HepG2 (cell line): ENCODE measurements around the gene DAB2IP. TPM values are rescaled to one million over a fixed set of nuclear protein-coding genes. Genes with fewer than 3 reads are reported as not detected.

Experiments used
- DMTF1 ChIP-seq: sonication (generic); formaldehyde crosslinking; IDR thresholded peaks from 2 replicates; pipeline ENCODE4 v1.4.0; 2020; ENCODE audit warnings: mild to moderate bottlenecking, missing genetic modification reagents
- EHMT2 ChIP-seq: fragments of 200-600 bp; sonication (generic); IDR thresholded peaks from 2 replicates; pipeline ENCODE4 v1.7.0; 2017; ENCODE audit warnings: antibody characterized with exemption, low read depth, low read length, borderline replicate concordance
- FOXK2 ChIP-seq: fragments of 450-650 bp; IDR thresholded peaks from 2 replicates; pipeline ENCODE4 v1.6.1; 2016
- IRF9 ChIP-seq: sonication (generic); formaldehyde crosslinking; IDR thresholded peaks from 2 replicates; pipeline ENCODE4 v1.8.0; 2022; ENCODE audit warnings: missing genetic modification reagents, mild to moderate bottlenecking, borderline replicate concordance
- LCORL ChIP-seq, 2 experiments: fragments of 450-650 bp in 1 of 2; sonication (generic) in 1 of 2; formaldehyde crosslinking in 1 of 2; IDR thresholded peaks; 2 replicates each; pipeline versions ENCODE4 v1.5.0 to v1.6.1; 2017 to 2020; ENCODE audit warnings: antibody characterized with exemption in 1 of 2, missing genetic modification reagents in 1 of 2
- PHF8 ChIP-seq: sonication (generic); formaldehyde crosslinking; IDR thresholded peaks from 2 replicates; pipeline ENCODE4 v1.5.0; 2020; ENCODE audit warnings: missing genetic modification reagents
- PPARG ChIP-seq: conservative IDR thresholded peaks from 2 replicates; pipeline ENCODE4 v1.6.1; 2016; ENCODE audit warnings: missing biosample characterization, missing genetic modification reagents
- PRDM4 ChIP-seq: sonication (generic); formaldehyde crosslinking; IDR thresholded peaks from 2 replicates; pipeline ENCODE4 v1.9.0; 2021; ENCODE audit warnings: missing genetic modification reagents, borderline replicate concordance
- REXO4 ChIP-seq: sonication (generic); formaldehyde crosslinking; IDR thresholded peaks from 2 replicates; pipeline ENCODE4 v1.8.0; 2022; ENCODE audit warnings: missing genetic modification reagents, mild to moderate bottlenecking, borderline replicate concordance
- XBP1 ChIP-seq: sonication (generic); formaldehyde crosslinking; IDR thresholded peaks from 2 replicates; pipeline ENCODE4 v1.5.0; 2020; ENCODE audit warnings: missing genetic modification reagents
- ZBTB33 ChIP-seq: sonication (generic); formaldehyde crosslinking; IDR thresholded peaks from 2 replicates; pipeline ENCODE4 v1.4.0; 2020; ENCODE audit warnings: missing genetic modification reagents
- ZBTB8A ChIP-seq: sonication (generic); formaldehyde crosslinking; IDR thresholded peaks from 2 replicates; pipeline ENCODE4 v1.4.0; 2020; ENCODE audit warnings: mild to moderate bottlenecking, low read depth, missing genetic modification reagents, borderline replicate concordance
- ZC3H4 ChIP-seq: sonication (generic); formaldehyde crosslinking; IDR thresholded peaks from 2 replicates; pipeline ENCODE4 v1.4.0; 2020; ENCODE audit warnings: missing genetic modification reagents, borderline replicate concordance
- ZKSCAN1 ChIP-seq: fragments of 150-350 bp; IDR thresholded peaks from 2 replicates; pipeline ENCODE4 v1.6.1; 2014; ENCODE audit warnings: low read length
- ZMAT3 ChIP-seq: sonication (generic); formaldehyde crosslinking; conservative IDR thresholded peaks from 2 replicates; pipeline ENCODE4 v1.7.0; 2021; ENCODE audit warnings: missing genetic modification reagents
- ZNF501 ChIP-seq: sonication (generic); formaldehyde crosslinking; IDR thresholded peaks from 2 replicates; pipeline ENCODE4 v1.5.1; 2020; ENCODE audit warnings: mild to moderate bottlenecking, moderate library complexity, missing genetic modification reagents
- ZNF629 ChIP-seq: sonication (generic); formaldehyde crosslinking; conservative IDR thresholded peaks from 2 replicates; pipeline ENCODE4 v1.5.0; 2020; ENCODE audit warnings: missing genetic modification reagents
- ZNF7 ChIP-seq: IDR thresholded peaks from 2 replicates; pipeline ENCODE4 v1.6.1; 2016; ENCODE audit warnings: missing biosample characterization, missing genetic modification reagents
- ZNF878 ChIP-seq: sonication (generic); formaldehyde crosslinking; IDR thresholded peaks from 2 replicates; pipeline ENCODE4 v1.8.1; 2023; ENCODE audit warnings: mild to moderate bottlenecking, missing genetic modification reagents, moderate library complexity
- ZSCAN21 ChIP-seq: sonication (generic); formaldehyde crosslinking; IDR thresholded peaks from 2 replicates; pipeline ENCODE4 v1.8.0; 2022; ENCODE audit warnings: mild to moderate bottlenecking, missing genetic modification reagents, moderate library complexity, borderline replicate concordance
- ZSCAN22 ChIP-seq: sonication (generic); formaldehyde crosslinking; IDR thresholded peaks from 2 replicates; pipeline ENCODE4 v1.4.0; 2020; ENCODE audit warnings: mild to moderate bottlenecking, missing genetic modification reagents
- polyA plus RNA-seq, 8 experiments: library from polyadenylated mRNA; depleted of rRNA in 3 of 8; stranded (reverse) in 7 of 8; unstranded in 1 of 8; fragments of >200 nt; fragmentation: Illumina TruSeq in 4 of 8; extraction: Trizol in 4 of 8; gene quantifications; 2 replicates each; pipeline versions ENCODE4 v1.2.1 to v1.2.3, GENCODE V29; 2011 to 2016; ENCODE audit warnings: low read depth in 4 of 8, missing spikeins in 1 of 8, mixed read lengths in 1 of 8; ENCODE audit not compliant: insufficient read depth in 1 of 8
- total RNA-seq, 5 experiments: library from RNA; depleted of rRNA; stranded (reverse); fragments of >200 nt; fragmentation: Illumina TruSeq; extraction: Trizol; gene quantifications; 2 replicates each; pipeline ENCODE4 v1.2.3, GENCODE V29; 2016; ENCODE audit warnings: low read depth in 1 of 5

The DAB2IP gene
- total and polyA plus RNA-seq, 2 of the 13 experiments (the other 11 are each of a cell fraction or from before 2014, with no cell fraction given) = 25.3 to 37.9 TPM

- TF ChIP-seq ZBTB33 (no peak), PPARG (CRISPR knock-in tag) (no peak), ZNF501 (peak; percentile 51; the same call in 1 of the 2 replicates), LCORL (IDR thresholded peaks at IDR 0.05) (no peak), LCORL (CRISPR knock-in tag; IDR thresholded peaks at IDR 0.05) (peak; percentile 44; the same call in 1 of the 2 replicates), ZNF878 (CRISPR knock-in tag) (no peak), XBP1 (CRISPR knock-in tag) (no peak), ZNF629 (CRISPR knock-in tag) (no peak), PHF8 (CRISPR knock-in tag) (no peak), ZSCAN22 (CRISPR knock-in tag) (no peak), ZMAT3 (no peak), ZSCAN21 (CRISPR knock-in tag) (0 out of 2 replicates have a peak, but pooled peaks have one; percentile 19), ZNF7 (CRISPR knock-in tag) (no peak), ZKSCAN1 (no peak), FOXK2 (no peak), DMTF1 (CRISPR knock-in tag) (no peak), IRF9 (no peak), PRDM4 (no peak), ZC3H4 (CRISPR knock-in tag) (no peak), ZBTB8A (no peak), REXO4 (CRISPR knock-in tag) (no peak), EHMT2 (no peak)
Measured at GRCh38 chr9:121612511-121612998, 38.9 kb upstream of the DAB2IP start (continued).
